K562 (cell line): Measurements from ENCODE around the gene KCND3. TPM values are rescaled to one million over a fixed set of nuclear protein-coding genes. Genes with fewer than 3 reads are reported as not detected.

Experiments used
- CTBP1 ChIP-seq: fragments of 450-650 bp; IDR thresholded peaks from 2 replicates; pipeline ENCODE4 v1.6.1; 2016; ENCODE audit warnings: borderline replicate concordance
- TEAD4 ChIP-seq, 2 experiments: sonication (generic) in 1 of 2; formaldehyde crosslinking in 1 of 2; IDR thresholded peaks; 2 replicates each; pipeline versions ENCODE4 v1.6.1 to v1.8.0; 2012 to 2022; ENCODE audit warnings: borderline replicate concordance in 1 of 2, inconsistent platforms in 1 of 2, low read length in 1 of 2, mild to moderate bottlenecking in 1 of 2, missing genetic modification reagents in 1 of 2
- TGIF2 ChIP-seq: sonication (generic); formaldehyde crosslinking; IDR thresholded peaks from 2 replicates; pipeline ENCODE4 v1.8.1; 2022; ENCODE audit warnings: mild to moderate bottlenecking, missing genetic modification reagents, moderate library complexity
- ZNF24 ChIP-seq: fragments of 450-650 bp; IDR thresholded peaks from 2 replicates; pipeline ENCODE4 v1.6.1; 2016
- polyA plus RNA-seq, 8 experiments: library from polyadenylated mRNA; depleted of rRNA in 4 of 8; stranded (reverse) in 5 of 8; unstranded in 3 of 8; fragments of >200 nt; fragmentation: Nextera tagmentation in 2 of 8; fragmentation: Illumina TruSeq in 1 of 8; extraction: Ambion mirVana in 2 of 8; extraction: Trizol in 1 of 8; gene quantifications; 2 replicates each; pipeline versions ENCODE4 v1.2.1 to v1.2.3, GENCODE V29; 2011 to 2014; ENCODE audit warnings: inconsistent platforms in 1 of 8, missing spikeins in 1 of 8
- total RNA-seq, 7 experiments: library from RNA; depleted of rRNA in 6 of 7; stranded (reverse); fragments of >200 nt in 6 of 7; fragmentation: Illumina TruSeq in 2 of 7; extraction: Trizol in 2 of 7; gene quantifications; 2 replicates each; pipeline versions ENCODE4 v1.2.1 to v1.2.3, GENCODE V29; 2011 to 2021; ENCODE audit warnings: low replicate concordance in 1 of 7
- TF ChIP-seq, protein P1 (sequence below): fragments of 450-650 bp; formaldehyde crosslinking; IDR thresholded peaks from 2 replicates; pipeline ENCODE4 v1.4.0; 2020; ENCODE audit warnings: mild to moderate bottlenecking, moderate library complexity
- TF ChIP-seq, protein P2 (sequence below): sonication (generic); IDR thresholded peaks from 2 replicates; pipeline ENCODE4 v1.6.1; 2016
- TF ChIP-seq, protein P3 (sequence below): fragments of 250-450 bp; sonication (Bioruptor Pico); IDR thresholded peaks from 2 replicates; pipeline ENCODE4 v1.5.0; 2021
- TF ChIP-seq, protein P4 (sequence below): fragments of 450-650 bp; formaldehyde crosslinking; IDR thresholded peaks from 2 replicates; pipeline ENCODE4 v1.4.0; 2022; ENCODE audit warnings: missing genetic modification characterization

KCND3 gene
- total and polyA plus RNA-seq, 9 of the 15 experiments (the other 6 are each of a cell fraction or from before 2014, with no cell fraction given), result not detected

DNA sequence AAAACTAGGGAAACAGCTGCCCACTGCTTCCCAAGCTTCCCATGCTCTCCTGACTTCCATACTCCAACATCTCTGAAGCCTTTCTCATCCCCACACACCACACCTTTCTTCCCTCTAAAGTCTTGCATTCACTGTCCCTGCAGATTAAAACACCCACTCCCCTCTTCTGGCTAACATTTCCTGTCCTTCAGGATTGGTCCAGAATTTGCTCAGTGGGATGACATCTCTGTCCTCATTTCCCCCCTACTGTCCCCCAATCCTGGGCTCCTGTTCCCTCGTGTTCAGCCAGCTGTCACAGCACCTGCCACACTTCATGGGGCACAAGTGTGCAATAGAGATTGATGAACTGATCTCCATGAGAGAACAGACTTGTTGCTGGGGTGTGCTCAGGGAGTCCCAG, 82.7 kb downstream of the KCND3 start (continued):
- TF ChIP-seq CTBP1 (no peak), TGIF2 (CRISPR knock-in tag) (no peak), TEAD4 (IDR thresholded peaks at IDR 0.05; ENCODE audit: low read length) (no peak), TEAD4 (CRISPR knock-in tag; IDR thresholded peaks at IDR 0.05; ENCODE audit: borderline replicate concordance) (no peak), ZNF24 (no peak)
- TF ChIP-seq, protein P1, sequence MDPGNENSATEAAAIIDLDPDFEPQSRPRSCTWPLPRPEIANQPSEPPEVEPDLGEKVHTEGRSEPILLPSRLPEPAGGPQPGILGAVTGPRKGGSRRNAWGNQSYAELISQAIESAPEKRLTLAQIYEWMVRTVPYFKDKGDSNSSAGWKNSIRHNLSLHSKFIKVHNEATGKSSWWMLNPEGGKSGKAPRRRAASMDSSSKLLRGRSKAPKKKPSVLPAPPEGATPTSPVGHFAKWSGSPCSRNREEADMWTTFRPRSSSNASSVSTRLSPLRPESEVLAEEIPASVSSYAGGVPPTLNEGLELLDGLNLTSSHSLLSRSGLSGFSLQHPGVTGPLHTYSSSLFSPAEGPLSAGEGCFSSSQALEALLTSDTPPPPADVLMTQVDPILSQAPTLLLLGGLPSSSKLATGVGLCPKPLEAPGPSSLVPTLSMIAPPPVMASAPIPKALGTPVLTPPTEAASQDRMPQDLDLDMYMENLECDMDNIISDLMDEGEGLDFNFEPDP (CRISPR knock-in tag), result no peak
- TF ChIP-seq, protein P2, sequence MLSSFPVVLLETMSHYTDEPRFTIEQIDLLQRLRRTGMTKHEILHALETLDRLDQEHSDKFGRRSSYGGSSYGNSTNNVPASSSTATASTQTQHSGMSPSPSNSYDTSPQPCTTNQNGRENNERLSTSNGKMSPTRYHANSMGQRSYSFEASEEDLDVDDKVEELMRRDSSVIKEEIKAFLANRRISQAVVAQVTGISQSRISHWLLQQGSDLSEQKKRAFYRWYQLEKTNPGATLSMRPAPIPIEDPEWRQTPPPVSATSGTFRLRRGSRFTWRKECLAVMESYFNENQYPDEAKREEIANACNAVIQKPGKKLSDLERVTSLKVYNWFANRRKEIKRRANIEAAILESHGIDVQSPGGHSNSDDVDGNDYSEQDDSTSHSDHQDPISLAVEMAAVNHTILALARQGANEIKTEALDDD, result no peak
- TF ChIP-seq, protein P3, sequence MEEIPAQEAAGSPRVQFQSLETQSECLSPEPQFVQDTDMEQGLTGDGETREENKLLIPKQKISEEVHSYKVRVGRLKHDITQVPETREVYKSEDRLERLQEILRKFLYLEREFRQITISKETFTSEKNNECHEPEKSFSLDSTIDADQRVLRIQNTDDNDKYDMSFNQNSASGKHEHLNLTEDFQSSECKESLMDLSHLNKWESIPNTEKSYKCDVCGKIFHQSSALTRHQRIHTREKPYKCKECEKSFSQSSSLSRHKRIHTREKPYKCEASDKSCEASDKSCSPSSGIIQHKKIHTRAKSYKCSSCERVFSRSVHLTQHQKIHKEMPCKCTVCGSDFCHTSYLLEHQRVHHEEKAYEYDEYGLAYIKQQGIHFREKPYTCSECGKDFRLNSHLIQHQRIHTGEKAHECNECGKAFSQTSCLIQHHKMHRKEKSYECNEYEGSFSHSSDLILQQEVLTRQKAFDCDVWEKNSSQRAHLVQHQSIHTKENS (CRISPR knock-in tag), result no peak
- TF ChIP-seq, protein P4, sequence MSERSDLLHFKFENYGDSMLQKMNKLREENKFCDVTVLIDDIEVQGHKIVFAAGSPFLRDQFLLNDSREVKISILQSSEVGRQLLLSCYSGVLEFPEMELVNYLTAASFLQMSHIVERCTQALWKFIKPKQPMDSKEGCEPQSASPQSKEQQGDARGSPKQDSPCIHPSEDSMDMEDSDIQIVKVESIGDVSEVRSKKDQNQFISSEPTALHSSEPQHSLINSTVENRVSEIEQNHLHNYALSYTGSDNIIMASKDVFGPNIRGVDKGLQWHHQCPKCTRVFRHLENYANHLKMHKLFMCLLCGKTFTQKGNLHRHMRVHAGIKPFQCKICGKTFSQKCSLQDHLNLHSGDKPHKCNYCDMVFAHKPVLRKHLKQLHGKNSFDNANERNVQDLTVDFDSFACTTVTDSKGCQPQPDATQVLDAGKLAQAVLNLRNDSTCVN, result no peak
- TF ChIP-seq, all 486 proteins: peak for 0
